ENCODE results near the gene TPP1.
A peak's percentile ranks its signal among the peaks of the same experiment; 100 is the strongest.

Gene TPP1

GRCh38 chr11:6619004-6619745 lies at the start of gene TPP1:
Gene TPP1 (minus strand): TSS chr11:6619422. CDS start chr11:6619400, 22 bp downstream.
- DNase-seq = peak; percentile 89

- no peak for DNase-seq
Measured at GRCh38 chr11:6667733-6668374, 48.6 kb upstream of the TPP1 start.

DNA sequence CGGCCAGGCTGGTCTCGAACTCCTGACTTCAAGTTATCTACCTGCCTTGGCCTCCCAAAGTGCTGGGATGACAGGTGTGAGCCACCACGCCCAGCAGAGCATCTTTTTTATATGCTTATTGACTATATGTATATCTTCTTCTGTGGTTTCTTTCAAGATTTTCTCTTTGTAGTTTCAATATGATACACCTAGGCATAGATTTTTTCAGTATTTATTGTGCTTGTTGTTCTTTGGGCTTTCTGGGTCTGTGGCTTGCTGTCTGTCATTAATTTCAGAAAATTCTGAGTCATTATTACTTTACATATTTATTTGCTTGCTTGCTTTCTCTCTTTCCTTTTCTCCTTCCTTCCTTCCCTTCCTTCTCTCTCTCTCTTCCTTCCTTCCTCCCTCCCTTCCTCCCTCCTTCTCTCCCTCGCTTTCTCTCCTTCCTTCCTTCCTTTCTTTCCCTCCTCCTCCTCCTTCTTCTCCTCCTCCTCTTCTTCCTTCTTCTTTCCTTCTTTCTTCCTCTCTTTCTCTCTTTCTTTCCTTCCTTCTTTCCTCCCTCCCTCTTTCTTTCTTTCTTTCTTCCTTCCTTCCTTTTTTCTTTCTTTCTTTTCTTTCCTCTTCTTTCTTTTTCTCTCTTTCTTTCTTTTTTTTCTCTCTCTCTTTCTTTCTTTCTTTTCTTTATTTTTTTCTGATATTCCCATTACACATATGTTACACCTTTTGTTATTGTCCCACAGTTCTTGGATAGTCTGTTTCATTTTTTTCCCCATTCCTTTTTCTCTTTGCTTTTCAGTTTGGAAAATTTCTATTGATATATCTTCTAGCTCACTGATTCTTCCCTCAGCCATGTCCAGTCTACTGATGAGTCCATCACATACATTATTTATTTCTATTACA lies 47.3 kb upstream of the TPP1 start:
- no peak for DNase-seq

GRCh38 chr11:6664551-6664950 lies 45.3 kb upstream of the TPP1 start:
- DNase-seq = no peak

- DNase-seq = no peak
Measured at GRCh38 chr11:6663794-6664469, 44.7 kb upstream of the TPP1 start.

GRCh38 chr11:6660712-6661111 lies 41.5 kb upstream of the TPP1 start:
- no peak for DNase-seq

GRCh38 chr11:6658647-6659046 lies 39.4 kb upstream of the TPP1 start:
- no peak for DNase-seq

DNA sequence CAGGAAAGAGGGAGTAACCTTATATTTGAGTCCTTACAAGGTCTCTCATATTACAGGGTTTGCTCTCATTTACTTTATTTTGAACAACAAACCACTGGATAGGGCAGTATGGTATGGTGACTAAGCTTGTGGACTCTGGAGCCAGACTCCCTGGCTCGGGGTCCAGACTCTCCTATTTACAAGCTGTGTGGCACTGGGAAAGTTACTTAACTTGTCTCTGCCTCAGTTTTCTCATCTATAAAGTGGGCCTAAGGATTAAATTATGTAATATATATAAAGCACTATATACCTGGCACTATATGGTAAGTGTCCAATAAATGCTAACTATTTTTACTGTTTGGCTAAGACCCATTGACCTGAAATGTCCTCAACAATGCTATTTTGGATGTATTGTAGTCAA lies 38.1 kb upstream of the TPP1 start:
- no peak for DNase-seq

- no peak for DNase-seq
Measured at GRCh38 chr11:6656936-6657335, 37.7 kb upstream of the TPP1 start.

- DNase-seq = no peak
Measured at GRCh38 chr11:6656584-6656915, 37.3 kb upstream of the TPP1 start.

- no peak for DNase-seq
Measured at GRCh38 chr11:6655790-6656583, 36.8 kb upstream of the TPP1 start, which contains the start of gene DCHS1. Gene DCHS1 (minus strand): TSS chr11:6655809. CDS start chr11:6641613, 14,196 bp downstream.

- DNase-seq = no peak
Measured at GRCh38 chr11:6655020-6655789, 36.0 kb upstream of the TPP1 start.

DNA sequence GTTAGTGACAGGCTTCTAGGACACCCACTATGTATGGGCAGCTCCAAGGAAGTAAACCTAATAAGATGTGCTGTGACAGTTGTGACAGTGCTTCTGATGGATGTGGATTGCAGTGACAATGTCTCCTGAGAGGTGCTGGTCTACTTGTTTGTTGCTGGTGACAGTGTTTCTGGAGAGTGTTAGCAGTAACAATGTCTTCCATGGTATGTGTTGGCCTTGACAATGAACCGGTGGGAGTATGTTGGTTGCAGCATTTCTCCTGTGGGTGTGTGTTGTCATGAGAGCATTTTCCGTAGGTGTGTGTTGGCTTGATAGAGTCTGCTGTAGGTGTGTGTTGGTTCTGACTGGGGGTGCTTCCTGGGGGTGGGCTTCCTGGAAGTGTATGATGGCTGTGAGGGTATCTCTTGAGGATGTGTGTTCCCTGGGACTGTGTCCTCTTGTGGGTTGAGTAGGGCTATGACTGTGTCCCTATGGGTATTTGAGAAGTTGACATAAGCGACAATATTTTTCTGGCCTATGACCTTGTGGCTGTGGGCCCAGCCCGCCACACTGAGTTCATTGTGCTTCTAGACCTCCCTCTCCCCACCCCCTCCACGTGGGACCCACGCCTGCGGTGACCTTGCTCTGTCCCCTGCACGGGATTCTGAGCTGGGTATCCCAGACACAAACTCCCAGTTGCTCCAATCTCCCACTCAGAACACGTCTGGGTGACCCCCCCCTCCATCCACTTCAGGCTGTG lies 35.2 kb upstream of the TPP1 start:
- no peak for DNase-seq

DNA sequence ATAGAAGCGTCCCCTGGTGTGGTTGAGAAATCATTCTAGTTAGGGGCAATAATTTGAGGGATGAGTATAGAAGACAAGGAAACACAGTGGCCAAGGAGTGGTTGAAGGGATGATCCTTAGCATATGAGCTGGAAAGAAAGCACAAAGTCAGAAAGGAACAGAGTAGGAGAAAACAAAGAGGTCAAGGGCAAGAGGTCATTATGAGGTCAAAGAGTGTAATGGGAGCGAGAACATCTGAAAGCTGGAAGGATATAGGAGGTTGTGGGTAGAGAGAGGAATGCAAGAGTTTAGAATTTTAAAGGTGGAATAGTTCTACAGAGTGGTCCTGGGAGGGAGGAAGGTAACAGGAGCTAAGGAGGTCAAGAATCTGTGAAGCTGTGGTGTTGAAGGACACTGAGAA lies 34.4 kb upstream of the TPP1 start:
- no peak for DNase-seq

- no peak for DNase-seq
Measured at GRCh38 chr11:6653097-6653496, 33.9 kb upstream of the TPP1 start.

DNA sequence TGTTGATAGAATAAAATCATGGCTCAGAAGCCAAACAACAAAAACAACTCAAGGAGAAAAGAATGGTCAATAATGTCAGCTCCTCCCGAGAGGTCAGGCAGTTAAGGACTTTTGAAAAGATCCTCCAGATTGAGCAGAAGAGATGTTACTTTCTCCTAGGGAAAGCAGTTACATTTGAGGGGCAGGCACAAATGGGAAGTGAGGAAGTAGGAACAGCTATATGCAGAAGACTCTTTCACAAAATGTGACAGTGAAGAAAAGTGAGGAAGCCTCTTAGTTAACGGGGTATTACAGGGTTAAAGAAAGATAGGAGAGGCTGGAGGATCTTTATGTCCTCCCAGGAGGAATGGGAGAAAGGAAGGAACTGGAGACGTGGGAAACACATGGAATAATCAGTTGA lies 33.0 kb upstream of the TPP1 start:
- no peak for DNase-seq

- no peak for DNase-seq
Measured at GRCh38 chr11:6650980-6651379, 31.8 kb upstream of the TPP1 start.

- DNase-seq = no peak
Measured at GRCh38 chr11:6650104-6650503, 30.9 kb upstream of the TPP1 start.

- no peak for DNase-seq
Measured at GRCh38 chr11:6648501-6648900, 29.3 kb upstream of the TPP1 start.

- no peak for DNase-seq
Measured at GRCh38 chr11:6647836-6648235, 28.6 kb upstream of the TPP1 start.

Data from activated gamma-delta T cell treated with Interleukin-2 at 50 U/mL for 16 hours (primary cell).